Measurements from ENCODE around the gene MYCN.

The MYCN gene

GRCh38 chr2:15894481-15895144, 45.7 kb upstream of the MYCN start:
- DNase-seq (ENCODE audit: low spot score) = no peak
- TF ChIP-seq CTCF (IDR thresholded peaks at IDR 0.05; ENCODE audit: borderline replicate concordance, control extremely low read depth, extremely low read depth, insufficient read depth, missing control alignments) = no peak
- in situ Hi-C loops (cut with MboI; ENCODE audit: low sequenced_read_pairs, unreplicated experiment) = no loop called here

GRCh38 chr2:15895615-15896469, 44.5 kb upstream of the MYCN start:
- in situ Hi-C loops (cut with MboI; ENCODE audit: low sequenced_read_pairs, unreplicated experiment) = no loop called here
- no peak for TF ChIP-seq CTCF (IDR thresholded peaks at IDR 0.05; ENCODE audit: borderline replicate concordance, control extremely low read depth, extremely low read depth, insufficient read depth, missing control alignments)
- no peak for DNase-seq (ENCODE audit: low spot score)

GRCh38 chr2:15896859-15897258, 43.5 kb upstream of the MYCN start:
- DNase-seq (ENCODE audit: low spot score) = no peak
- TF ChIP-seq CTCF (IDR thresholded peaks at IDR 0.05; ENCODE audit: borderline replicate concordance, control extremely low read depth, extremely low read depth, insufficient read depth, missing control alignments) = no peak
- in situ Hi-C loops (cut with MboI; ENCODE audit: low sequenced_read_pairs, unreplicated experiment) = no loop called here

GRCh38 chr2:15897431-15898098, 42.8 kb upstream of the MYCN start:
- TF ChIP-seq CTCF (IDR thresholded peaks at IDR 0.05; ENCODE audit: borderline replicate concordance, control extremely low read depth, extremely low read depth, insufficient read depth, missing control alignments) = no peak
- in situ Hi-C loops (cut with MboI; ENCODE audit: low sequenced_read_pairs, unreplicated experiment) = no loop called here
- no peak for DNase-seq (ENCODE audit: low spot score)

- TF ChIP-seq CTCF (IDR thresholded peaks at IDR 0.05; ENCODE audit: borderline replicate concordance, control extremely low read depth, extremely low read depth, insufficient read depth, missing control alignments) = no peak
These were observed 41.1 kb upstream of the MYCN start for GRCh38 chr2:15899327-15899612.

GRCh38 chr2:15899751-15900493, 40.4 kb upstream of the MYCN start:
- no peak for DNase-seq (ENCODE audit: low spot score)
- no peak for TF ChIP-seq CTCF (IDR thresholded peaks at IDR 0.05; ENCODE audit: borderline replicate concordance, control extremely low read depth, extremely low read depth, insufficient read depth, missing control alignments)
- in situ Hi-C loops (cut with MboI; ENCODE audit: low sequenced_read_pairs, unreplicated experiment) = no loop called here

More at GRCh38 chr2:15899327-15899612, 41.1 kb upstream of the MYCN start:
- in situ Hi-C loops (cut with MboI; ENCODE audit: low sequenced_read_pairs, unreplicated experiment) = no loop called here
- no peak for DNase-seq (ENCODE audit: low spot score)

All from GM13976 (cell line).